ENCODE measurements around the gene EEF1A2. TPM values are rescaled to one million over a fixed set of nuclear protein-coding genes. Genes with fewer than 3 reads are reported as not detected.

The EEF1A2 gene
- total RNA-seq, 1 experiment from 2014 or later: 32.6 TPM

Other genes starting within 250 kb of the EEF1A2 start
- not detected in 2 replicates for gene NKAIN4, start 244.6 kb downstream of the EEF1A2 start, total RNA-seq (2014; rRNA removed; shearing (Covaris generic))
- gene ARFGAP1, start 226.3 kb downstream of the EEF1A2 start, total RNA-seq (2014; rRNA removed; shearing (Covaris generic)): 53.0 and 61.5 TPM in 2 replicates
- gene COL20A1, start 205.9 kb downstream of the EEF1A2 start, total RNA-seq (2014; rRNA removed; shearing (Covaris generic)): not detected in 2 replicates
- gene CHRNA4, start 137.7 kb downstream of the EEF1A2 start, total RNA-seq (2014; rRNA removed; shearing (Covaris generic)): not detected in 2 replicates
- gene KCNQ2, start 26.4 kb downstream of the EEF1A2 start, total RNA-seq (2014; rRNA removed; shearing (Covaris generic)): 4.3 and 6.2 TPM in 2 replicates
- 29.6 and 37.5 TPM in 2 replicates for gene PPDPF, start 21.7 kb upstream of the EEF1A2 start, total RNA-seq (2014; rRNA removed; shearing (Covaris generic))
- gene PTK6, start 38.3 kb upstream of the EEF1A2 start, total RNA-seq (2014; rRNA removed; shearing (Covaris generic)): 0.19 TPM in 1 of 2 replicates, not detected in the other
- gene SRMS, start 48.7 kb upstream of the EEF1A2 start, total RNA-seq (2014; rRNA removed; shearing (Covaris generic)): not detected in 2 replicates
- 0.05 TPM in 1 of 2 replicates, not detected in the other for gene FNDC11, start 55.1 kb upstream of the EEF1A2 start, total RNA-seq (2014; rRNA removed; shearing (Covaris generic))
- gene HELZ2, start 75.2 kb upstream of the EEF1A2 start, total RNA-seq (2014; rRNA removed; shearing (Covaris generic)): 20.7 and 21.7 TPM in 2 replicates
- 8.5 and 10.5 TPM in 2 replicates for gene GMEB2, start 128.0 kb upstream of the EEF1A2 start, total RNA-seq (2014; rRNA removed; shearing (Covaris generic))
- 34.2 TPM in 2 replicates for gene STMN3, start 154.3 kb upstream of the EEF1A2 start, total RNA-seq (2014; rRNA removed; shearing (Covaris generic))
- gene RTEL1, start 159.2 kb upstream of the EEF1A2 start, total RNA-seq (2014; rRNA removed; shearing (Covaris generic)): 8.4 and 12.5 TPM in 2 replicates
- 1.5 and 1.6 TPM in 2 replicates for gene TNFRSF6B, start 197.6 kb upstream of the EEF1A2 start, total RNA-seq (2014; rRNA removed; shearing (Covaris generic))
- gene ARFRP1, start 208.9 kb upstream of the EEF1A2 start, total RNA-seq (2014; rRNA removed; shearing (Covaris generic)): 18.9 and 25.5 TPM in 2 replicates
- gene ZGPAT, start 209.0 kb upstream of the EEF1A2 start, total RNA-seq (2014; rRNA removed; shearing (Covaris generic)): 23.4 and 24.4 TPM in 2 replicates
- 2.1 and 3.3 TPM in 2 replicates for gene LIME1, start 237.6 kb upstream of the EEF1A2 start, total RNA-seq (2014; rRNA removed; shearing (Covaris generic))
- 11.3 and 11.4 TPM in 2 replicates for gene SLC2A4RG, start 240.7 kb upstream of the EEF1A2 start, total RNA-seq (2014; rRNA removed; shearing (Covaris generic))

Data from SK-MEL-5 (cell line).